Loucy (cell line): Measurements from ENCODE around the gene RIN3.

Experiments
- H2AFZ ChIP-seq: fragments of 200-600 bp; sonication (generic); 2 replicates; pipeline ENCODE4 v1.6.0; 2016; ENCODE audit warnings: antibody characterized with exemption, mild to moderate bottlenecking, low read length, moderate library complexity
- H3F3A ChIP-seq: fragments of 200-600 bp; 2 replicates; pipeline ENCODE4 v1.6.0; 2016; ENCODE audit warnings: antibody characterized with exemption, low read depth, mild to moderate bottlenecking
- H3K27me3 ChIP-seq: fragments of 200-600 bp; sonication (generic); 2 replicates; pipeline ENCODE4 v1.6.1; 2014; ENCODE audit warnings: low read length, mild to moderate bottlenecking; ENCODE audit not compliant: insufficient read depth, poor library complexity, severe bottlenecking
- H3K36me3 ChIP-seq: fragments of 200-600 bp; sonication (generic); 2 replicates; pipeline ENCODE4 v1.6.1; 2016; ENCODE audit warnings: low read length; ENCODE audit not compliant: insufficient read depth
- H3K4me1 ChIP-seq: fragments of 200-600 bp; sonication (generic); 2 replicates; pipeline ENCODE4 v1.5.1; 2014; ENCODE audit warnings: low read length, mild to moderate bottlenecking; ENCODE audit not compliant: insufficient read depth, poor library complexity, severe bottlenecking
- H3K4me2 ChIP-seq: fragments of 200-600 bp; sonication (generic); 2 replicates; pipeline ENCODE4 v1.6.0; 2014; ENCODE audit warnings: antibody characterized with exemption, low read length, low read depth, mild to moderate bottlenecking; ENCODE audit not compliant: poor library complexity, severe bottlenecking
- H3K4me3 ChIP-seq: fragments of 200-600 bp; sonication (generic); 2 replicates; pipeline ENCODE4 v1.5.1; 2014; ENCODE audit warnings: low read length, mild to moderate bottlenecking, mixed read lengths; ENCODE audit not compliant: poor library complexity, severe bottlenecking
- H3K79me2 ChIP-seq: fragments of 200-600 bp; sonication (generic); 2 replicates; pipeline ENCODE4 v1.6.1; 2014; ENCODE audit warnings: low read length; ENCODE audit not compliant: insufficient read depth
- H3K9ac ChIP-seq: fragments of 200-600 bp; sonication (generic); 2 replicates; pipeline ENCODE4 v1.6.0; 2014; ENCODE audit warnings: mild to moderate bottlenecking, low read depth, low read length, moderate library complexity; ENCODE audit not compliant: poor library complexity, severe bottlenecking
- H3K9me2 ChIP-seq: fragments of 200-600 bp; sonication (generic); replicated peaks from 2 replicates; pipeline ENCODE4 v1.6.1; 2016; ENCODE audit warnings: low read depth, low read length, mixed read lengths
- H3K9me3 ChIP-seq: fragments of 200-600 bp; sonication (generic); 2 replicates; pipeline ENCODE4 v1.6.1; 2014; ENCODE audit warnings: mild to moderate bottlenecking, antibody characterized with exemption, low read length, low read depth; ENCODE audit not compliant: insufficient read depth
- H4K20me1 ChIP-seq: fragments of 200-600 bp; sonication (generic); 2 replicates; pipeline ENCODE4 v1.6.0; 2014; ENCODE audit warnings: antibody characterized with exemption, low read length, mild to moderate bottlenecking; ENCODE audit not compliant: insufficient read depth, poor library complexity, severe bottlenecking
- CTCF ChIP-seq: fragments of 200-600 bp; sonication (generic); conservative IDR thresholded peaks from 2 replicates; pipeline ENCODE4 v1.5.1; 2014; ENCODE audit warnings: mild to moderate bottlenecking, antibody characterized with exemption, low read length
- EZH2phosphoT487 ChIP-seq: fragments of 200-600 bp; IDR thresholded peaks from 2 replicates; pipeline ENCODE4 v1.6.1; 2018; ENCODE audit warnings: antibody characterized with exemption, mild to moderate bottlenecking, moderate library complexity, borderline replicate concordance

The RIN3 gene

GRCh38 chr14:92514844-92515514, 1.4 kb downstream of the RIN3 start:
- no peaks in the 10 kb centered on the region for H3F3A ChIP-seq
- H3K9ac ChIP-seq = peak overlapping the region; percentile 96
- peaks cover 78% of the 10 kb centered on the region for H3K79me2 ChIP-seq
- no peaks in the 10 kb centered on the region for H3K36me3 ChIP-seq
- no peak overlapping the region for H2AFZ ChIP-seq
- H3K27me3 ChIP-seq = peaks cover 7% of the 10 kb centered on the region
- peak overlapping the region; percentile 96 for H3K4me3 ChIP-seq
- no peaks in the 10 kb centered on the region for H3K9me2 ChIP-seq
- TF ChIP-seq CTCF = no peak
- TF ChIP-seq EZH2phosphoT487 = no peak
- peak overlapping the region; percentile 97 for H3K4me2 ChIP-seq
- no peaks in the 10 kb centered on the region for H3K9me3 ChIP-seq
- H3K4me1 ChIP-seq = peaks cover 68% of the 10 kb centered on the region
- peaks cover 9% of the 10 kb centered on the region for H4K20me1 ChIP-seq

GRCh38 chr14:92515546-92516343, 2.2 kb downstream of the RIN3 start:
- Histone ChIP-seq H3K27me3 (peaks cover 7% of the 10 kb centered on the region), H3K4me2 (peak overlapping the region; percentile 97), H3K36me3 (no peaks in the 10 kb centered on the region), H4K20me1 (peaks cover 9% of the 10 kb centered on the region), H3F3A (no peaks in the 10 kb centered on the region), H3K79me2 (peaks cover 86% of the 10 kb centered on the region), H3K4me3 (peak overlapping the region; percentile 96), H3K9ac (peak overlapping the region; percentile 96), H3K9me2 (no peaks in the 10 kb centered on the region), H3K9me3 (no peaks in the 10 kb centered on the region), H2AFZ (no peak overlapping the region), H3K4me1 (peaks cover 75% of the 10 kb centered on the region)
- TF ChIP-seq CTCF (no peak), EZH2phosphoT487 (no peak)

- no peak overlapping the region for H2AFZ ChIP-seq
- H3K4me3 ChIP-seq = peak overlapping the region; percentile 96
- H3K9me3 ChIP-seq = no peaks in the 10 kb centered on the region
- peaks cover 78% of the 10 kb centered on the region for H3K4me1 ChIP-seq
- TF ChIP-seq EZH2phosphoT487 (no peak), CTCF (no peak)
- peaks cover 93% of the 10 kb centered on the region for H3K79me2 ChIP-seq
- peak overlapping the region; percentile 97 for H3K4me2 ChIP-seq
- H3K27me3 ChIP-seq = peaks cover 7% of the 10 kb centered on the region
- peaks cover 9% of the 10 kb centered on the region for H4K20me1 ChIP-seq
- H3F3A ChIP-seq = no peaks in the 10 kb centered on the region
- H3K9me2 ChIP-seq = no peaks in the 10 kb centered on the region
- H3K9ac ChIP-seq = peak overlapping the region; percentile 96
- no peaks in the 10 kb centered on the region for H3K36me3 ChIP-seq
Observed at GRCh38 chr14:92516344-92516965, 2.9 kb downstream of the RIN3 start.
